Right lobe of liver (tissue), 4 donors: ENCODE data around the gene NUTM2B.
"Not testable (repeated sequence)": the region's sequence is repeated elsewhere in the genome, so short reads cannot be mapped to it uniquely, and the experiment has no call there.

ENCODE experiments used
- POLR2A ChIP-seq: fragments of 450-650 bp; IDR thresholded peaks from one replicate; pipeline ENCODE4 v1.6.1; 2017; ENCODE audit warnings: antibody characterized with exemption, mild to moderate bottlenecking
- TF ChIP-seq, protein P1 (sequence below), 4 donors: fragments of 200-600 bp in 3 of 4; fragments of 450-650 bp in 1 of 4; IDR thresholded peaks; one replicate each; pipeline versions ENCODE4 v1.5.1 to v1.8.0; 2016 to 2022; ENCODE audit warnings: antibody characterized with exemption in 4 of 4, mild to moderate bottlenecking in 2 of 4
- donor health status: DM: no; HTN: no; CAD: no.
- donor health status: DM: no; HTN: no; CAD: no.
- donor health status: DM: no; HTN: yes; CAD: no.

DNA sequence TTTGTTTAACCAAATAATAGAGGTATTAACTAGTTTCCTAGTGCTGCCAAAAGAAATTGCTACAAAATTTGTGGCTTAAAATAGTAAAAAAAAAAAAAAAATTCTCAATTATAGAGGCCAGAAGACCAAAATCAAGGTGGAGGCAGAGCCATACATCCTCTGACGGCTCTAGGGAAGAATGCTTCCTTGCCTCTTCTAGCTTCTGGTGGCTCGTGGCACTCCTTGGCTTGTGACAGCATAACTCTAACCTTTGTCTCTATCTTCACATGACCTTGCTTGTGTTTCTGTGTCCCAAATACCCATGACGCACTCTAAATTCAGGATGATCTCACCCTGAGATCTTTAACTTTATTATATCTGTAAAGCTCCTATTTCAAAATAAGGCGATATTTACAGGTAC, 38.3 kb upstream of the NUTM2B start:
- TF ChIP-seq, protein P1, sequence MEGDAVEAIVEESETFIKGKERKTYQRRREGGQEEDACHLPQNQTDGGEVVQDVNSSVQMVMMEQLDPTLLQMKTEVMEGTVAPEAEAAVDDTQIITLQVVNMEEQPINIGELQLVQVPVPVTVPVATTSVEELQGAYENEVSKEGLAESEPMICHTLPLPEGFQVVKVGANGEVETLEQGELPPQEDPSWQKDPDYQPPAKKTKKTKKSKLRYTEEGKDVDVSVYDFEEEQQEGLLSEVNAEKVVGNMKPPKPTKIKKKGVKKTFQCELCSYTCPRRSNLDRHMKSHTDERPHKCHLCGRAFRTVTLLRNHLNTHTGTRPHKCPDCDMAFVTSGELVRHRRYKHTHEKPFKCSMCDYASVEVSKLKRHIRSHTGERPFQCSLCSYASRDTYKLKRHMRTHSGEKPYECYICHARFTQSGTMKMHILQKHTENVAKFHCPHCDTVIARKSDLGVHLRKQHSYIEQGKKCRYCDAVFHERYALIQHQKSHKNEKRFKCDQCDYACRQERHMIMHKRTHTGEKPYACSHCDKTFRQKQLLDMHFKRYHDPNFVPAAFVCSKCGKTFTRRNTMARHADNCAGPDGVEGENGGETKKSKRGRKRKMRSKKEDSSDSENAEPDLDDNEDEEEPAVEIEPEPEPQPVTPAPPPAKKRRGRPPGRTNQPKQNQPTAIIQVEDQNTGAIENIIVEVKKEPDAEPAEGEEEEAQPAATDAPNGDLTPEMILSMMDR (IDR thresholded peaks at IDR 0.05) = not testable (repeated sequence)
- not testable (repeated sequence) for TF ChIP-seq POLR2A
